Measurements from ENCODE around the gene KRTAP3-2.

The KRTAP3-2 gene

DNA sequence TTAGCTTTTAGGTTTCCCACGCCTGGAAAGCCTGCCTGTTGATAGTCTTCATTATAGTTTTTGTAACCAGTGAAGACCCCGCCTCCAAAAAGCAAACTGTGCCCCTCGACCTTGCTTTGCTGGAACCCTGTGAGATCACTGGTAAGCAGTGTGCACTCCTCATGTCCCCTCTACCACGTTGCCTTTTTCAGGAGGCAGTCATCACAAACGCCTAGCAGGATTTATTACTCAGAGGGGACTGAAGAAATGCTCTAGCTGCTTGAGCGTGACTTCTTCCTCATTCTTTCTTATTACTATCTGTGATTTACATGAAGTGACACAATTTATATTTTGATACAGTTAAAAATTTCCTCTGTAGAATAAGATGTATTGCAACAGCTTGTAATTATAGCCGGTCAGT lies 15.7 kb upstream of the KRTAP3-2 start:
- TF ChIP-seq RARB (CRISPR knock-in tag; IDR thresholded peaks at IDR 0.05) (no peak), ZNF565 (CRISPR knock-in tag; conservative IDR thresholded peaks at IDR 0.05; ENCODE audit: low read depth) (no peak), TOX (CRISPR knock-in tag; IDR thresholded peaks at IDR 0.05; ENCODE audit: borderline replicate concordance) (no peak), ZFP3 (CRISPR knock-in tag; IDR thresholded peaks at IDR 0.05) (no peak), BACH2 (CRISPR knock-in tag; IDR thresholded peaks at IDR 0.05; ENCODE audit: borderline replicate concordance) (no peak), ARNTL (CRISPR knock-in tag; IDR thresholded peaks at IDR 0.05; ENCODE audit: borderline replicate concordance, low read depth) (no peak), CSDC2 (CRISPR knock-in tag; IDR thresholded peaks at IDR 0.05) (no peak)
- TF ChIP-seq, protein P1, sequence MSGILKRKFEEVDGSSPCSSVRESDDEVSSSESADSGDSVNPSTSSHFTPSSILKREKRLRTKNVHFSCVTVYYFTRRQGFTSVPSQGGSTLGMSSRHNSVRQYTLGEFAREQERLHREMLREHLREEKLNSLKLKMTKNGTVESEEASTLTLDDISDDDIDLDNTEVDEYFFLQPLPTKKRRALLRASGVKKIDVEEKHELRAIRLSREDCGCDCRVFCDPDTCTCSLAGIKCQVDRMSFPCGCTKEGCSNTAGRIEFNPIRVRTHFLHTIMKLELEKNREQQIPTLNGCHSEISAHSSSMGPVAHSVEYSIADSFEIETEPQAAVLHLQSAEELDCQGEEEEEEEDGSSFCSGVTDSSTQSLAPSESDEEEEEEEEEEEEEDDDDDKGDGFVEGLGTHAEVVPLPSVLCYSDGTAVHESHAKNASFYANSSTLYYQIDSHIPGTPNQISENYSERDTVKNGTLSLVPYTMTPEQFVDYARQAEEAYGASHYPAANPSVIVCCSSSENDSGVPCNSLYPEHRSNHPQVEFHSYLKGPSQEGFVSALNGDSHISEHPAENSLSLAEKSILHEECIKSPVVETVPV (CRISPR knock-in tag; IDR thresholded peaks at IDR 0.05), result no peak
- TF ChIP-seq, protein P2, sequence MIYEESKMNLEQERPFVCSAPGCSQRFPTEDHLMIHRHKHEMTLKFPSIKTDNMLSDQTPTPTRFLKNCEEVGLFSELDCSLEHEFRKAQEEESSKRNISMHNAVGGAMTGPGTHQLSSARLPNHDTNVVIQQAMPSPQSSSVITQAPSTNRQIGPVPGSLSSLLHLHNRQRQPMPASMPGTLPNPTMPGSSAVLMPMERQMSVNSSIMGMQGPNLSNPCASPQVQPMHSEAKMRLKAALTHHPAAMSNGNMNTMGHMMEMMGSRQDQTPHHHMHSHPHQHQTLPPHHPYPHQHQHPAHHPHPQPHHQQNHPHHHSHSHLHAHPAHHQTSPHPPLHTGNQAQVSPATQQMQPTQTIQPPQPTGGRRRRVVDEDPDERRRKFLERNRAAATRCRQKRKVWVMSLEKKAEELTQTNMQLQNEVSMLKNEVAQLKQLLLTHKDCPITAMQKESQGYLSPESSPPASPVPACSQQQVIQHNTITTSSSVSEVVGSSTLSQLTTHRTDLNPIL (CRISPR knock-in tag; IDR thresholded peaks at IDR 0.05; ENCODE audit: low read depth), result no peak
- TF ChIP-seq, protein P3, sequence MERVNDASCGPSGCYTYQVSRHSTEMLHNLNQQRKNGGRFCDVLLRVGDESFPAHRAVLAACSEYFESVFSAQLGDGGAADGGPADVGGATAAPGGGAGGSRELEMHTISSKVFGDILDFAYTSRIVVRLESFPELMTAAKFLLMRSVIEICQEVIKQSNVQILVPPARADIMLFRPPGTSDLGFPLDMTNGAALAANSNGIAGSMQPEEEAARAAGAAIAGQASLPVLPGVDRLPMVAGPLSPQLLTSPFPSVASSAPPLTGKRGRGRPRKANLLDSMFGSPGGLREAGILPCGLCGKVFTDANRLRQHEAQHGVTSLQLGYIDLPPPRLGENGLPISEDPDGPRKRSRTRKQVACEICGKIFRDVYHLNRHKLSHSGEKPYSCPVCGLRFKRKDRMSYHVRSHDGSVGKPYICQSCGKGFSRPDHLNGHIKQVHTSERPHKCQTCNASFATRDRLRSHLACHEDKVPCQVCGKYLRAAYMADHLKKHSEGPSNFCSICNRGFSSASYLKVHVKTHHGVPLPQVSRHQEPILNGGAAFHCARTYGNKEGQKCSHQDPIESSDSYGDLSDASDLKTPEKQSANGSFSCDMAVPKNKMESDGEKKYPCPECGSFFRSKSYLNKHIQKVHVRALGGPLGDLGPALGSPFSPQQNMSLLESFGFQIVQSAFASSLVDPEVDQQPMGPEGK (CRISPR knock-in tag; IDR thresholded peaks at IDR 0.05; ENCODE audit: borderline replicate concordance), result no peak
- ATAC-seq, result no peak

DNA sequence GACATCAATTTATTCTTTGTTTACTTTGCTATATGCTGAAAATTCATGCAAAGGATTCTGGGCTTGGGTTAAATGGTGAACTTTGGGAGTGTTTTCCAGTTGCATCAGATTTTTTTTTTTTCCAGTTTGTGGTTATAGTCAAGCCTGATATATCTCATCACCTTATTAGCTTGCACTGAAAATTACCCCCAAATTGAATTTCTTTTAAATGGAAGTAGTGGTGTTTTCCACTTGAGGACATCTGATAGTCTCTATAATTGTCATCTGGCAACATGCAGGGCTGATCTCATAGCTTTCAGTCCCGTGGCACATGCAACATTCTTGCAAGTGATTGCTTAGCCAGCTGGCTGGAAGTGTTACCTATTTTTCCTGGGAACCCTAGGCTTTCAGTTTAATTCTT lies 13.9 kb upstream of the KRTAP3-2 start:
- ATAC-seq, result no peak
- TF ChIP-seq OSR1 (CRISPR knock-in tag; IDR thresholded peaks at IDR 0.05) (no peak), ZNF565 (CRISPR knock-in tag; conservative IDR thresholded peaks at IDR 0.05; ENCODE audit: low read depth) (no peak), ARNTL (CRISPR knock-in tag; IDR thresholded peaks at IDR 0.05; ENCODE audit: borderline replicate concordance, low read depth) (no peak), PPARA (CRISPR knock-in tag; IDR thresholded peaks at IDR 0.05; ENCODE audit: borderline replicate concordance) (no peak), ZNF70 (CRISPR knock-in tag; IDR thresholded peaks at IDR 0.05) (no peak), BACH2 (CRISPR knock-in tag; IDR thresholded peaks at IDR 0.05; ENCODE audit: borderline replicate concordance) (no peak)
- TF ChIP-seq, protein P4, sequence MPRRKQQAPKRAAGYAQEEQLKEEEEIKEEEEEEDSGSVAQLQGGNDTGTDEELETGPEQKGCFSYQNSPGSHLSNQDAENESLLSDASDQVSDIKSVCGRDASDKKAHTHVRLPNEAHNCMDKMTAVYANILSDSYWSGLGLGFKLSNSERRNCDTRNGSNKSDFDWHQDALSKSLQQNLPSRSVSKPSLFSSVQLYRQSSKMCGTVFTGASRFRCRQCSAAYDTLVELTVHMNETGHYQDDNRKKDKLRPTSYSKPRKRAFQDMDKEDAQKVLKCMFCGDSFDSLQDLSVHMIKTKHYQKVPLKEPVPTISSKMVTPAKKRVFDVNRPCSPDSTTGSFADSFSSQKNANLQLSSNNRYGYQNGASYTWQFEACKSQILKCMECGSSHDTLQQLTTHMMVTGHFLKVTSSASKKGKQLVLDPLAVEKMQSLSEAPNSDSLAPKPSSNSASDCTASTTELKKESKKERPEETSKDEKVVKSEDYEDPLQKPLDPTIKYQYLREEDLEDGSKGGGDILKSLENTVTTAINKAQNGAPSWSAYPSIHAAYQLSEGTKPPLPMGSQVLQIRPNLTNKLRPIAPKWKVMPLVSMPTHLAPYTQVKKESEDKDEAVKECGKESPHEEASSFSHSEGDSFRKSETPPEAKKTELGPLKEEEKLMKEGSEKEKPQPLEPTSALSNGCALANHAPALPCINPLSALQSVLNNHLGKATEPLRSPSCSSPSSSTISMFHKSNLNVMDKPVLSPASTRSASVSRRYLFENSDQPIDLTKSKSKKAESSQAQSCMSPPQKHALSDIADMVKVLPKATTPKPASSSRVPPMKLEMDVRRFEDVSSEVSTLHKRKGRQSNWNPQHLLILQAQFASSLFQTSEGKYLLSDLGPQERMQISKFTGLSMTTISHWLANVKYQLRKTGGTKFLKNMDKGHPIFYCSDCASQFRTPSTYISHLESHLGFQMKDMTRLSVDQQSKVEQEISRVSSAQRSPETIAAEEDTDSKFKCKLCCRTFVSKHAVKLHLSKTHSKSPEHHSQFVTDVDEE (CRISPR knock-in tag; IDR thresholded peaks at IDR 0.05), result no peak
- TF ChIP-seq, protein P3 (CRISPR knock-in tag; IDR thresholded peaks at IDR 0.05; ENCODE audit: borderline replicate concordance), result no peak
- TF ChIP-seq, protein P1 (CRISPR knock-in tag; IDR thresholded peaks at IDR 0.05), result no peak

DNA sequence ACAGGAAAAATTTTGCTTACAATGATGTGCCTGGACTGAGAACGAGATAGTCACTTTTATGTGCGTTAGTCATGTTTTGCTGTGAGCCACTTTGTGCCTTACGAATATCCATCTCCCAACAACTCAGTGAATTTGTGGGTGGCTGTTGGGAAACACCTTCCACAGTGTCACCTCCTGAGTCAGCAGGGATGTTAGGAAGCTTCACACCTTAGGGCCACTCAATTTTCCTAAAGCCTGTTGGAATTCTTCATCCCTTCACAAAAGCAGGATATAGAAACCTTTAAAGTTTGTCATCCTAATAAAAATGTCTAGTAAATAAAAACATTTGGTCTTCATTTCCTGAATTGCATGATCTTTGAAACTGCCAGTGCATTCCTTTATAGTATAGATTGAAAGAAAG lies 13.5 kb upstream of the KRTAP3-2 start:
- TF ChIP-seq OSR1 (CRISPR knock-in tag; IDR thresholded peaks at IDR 0.05) (no peak), PPARA (CRISPR knock-in tag; IDR thresholded peaks at IDR 0.05; ENCODE audit: borderline replicate concordance) (no peak), RARB (CRISPR knock-in tag; IDR thresholded peaks at IDR 0.05) (no peak), ZFP30 (CRISPR knock-in tag; IDR thresholded peaks at IDR 0.05) (no peak), ESRRG (CRISPR knock-in tag; IDR thresholded peaks at IDR 0.05) (no peak), TCF4 (CRISPR knock-in tag; IDR thresholded peaks at IDR 0.05; ENCODE audit: borderline replicate concordance) (no peak)
- TF ChIP-seq, protein P1 (CRISPR knock-in tag; IDR thresholded peaks at IDR 0.05), result no peak
- TF ChIP-seq, protein P5, sequence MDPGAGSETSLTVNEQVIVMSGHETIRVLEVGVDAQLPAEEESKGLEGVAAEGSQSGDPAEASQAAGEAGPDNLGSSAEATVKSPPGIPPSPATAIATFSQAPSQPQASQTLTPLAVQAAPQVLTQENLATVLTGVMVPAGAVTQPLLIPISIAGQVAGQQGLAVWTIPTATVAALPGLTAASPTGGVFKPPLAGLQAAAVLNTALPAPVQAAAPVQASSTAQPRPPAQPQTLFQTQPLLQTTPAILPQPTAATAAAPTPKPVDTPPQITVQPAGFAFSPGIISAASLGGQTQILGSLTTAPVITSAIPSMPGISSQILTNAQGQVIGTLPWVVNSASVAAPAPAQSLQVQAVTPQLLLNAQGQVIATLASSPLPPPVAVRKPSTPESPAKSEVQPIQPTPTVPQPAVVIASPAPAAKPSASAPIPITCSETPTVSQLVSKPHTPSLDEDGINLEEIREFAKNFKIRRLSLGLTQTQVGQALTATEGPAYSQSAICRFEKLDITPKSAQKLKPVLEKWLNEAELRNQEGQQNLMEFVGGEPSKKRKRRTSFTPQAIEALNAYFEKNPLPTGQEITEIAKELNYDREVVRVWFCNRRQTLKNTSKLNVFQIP (CRISPR knock-in tag; IDR thresholded peaks at IDR 0.05; ENCODE audit: borderline replicate concordance, low read depth), result no peak
- ATAC-seq, result no peak
